GM23248 (cell line): ENCODE results near the gene HARS2.

ENCODE experiments used
- EZH2 ChIP-seq: fragments of 200-600 bp; sonication (generic); IDR thresholded peaks from 2 replicates; pipeline ENCODE4 v1.6.1; 2018; ENCODE audit warnings: antibody characterized with exemption, mild to moderate bottlenecking; ENCODE audit not compliant: insufficient read depth, poor library complexity, severe bottlenecking
- EZH2phosphoT487 ChIP-seq: fragments of 200-600 bp; sonication (generic); IDR thresholded peaks from 2 replicates; pipeline ENCODE4 v1.6.1; 2018; ENCODE audit warnings: antibody characterized with exemption, moderate library complexity, mild to moderate bottlenecking, low read depth; ENCODE audit not compliant: insufficient read depth

DNA sequence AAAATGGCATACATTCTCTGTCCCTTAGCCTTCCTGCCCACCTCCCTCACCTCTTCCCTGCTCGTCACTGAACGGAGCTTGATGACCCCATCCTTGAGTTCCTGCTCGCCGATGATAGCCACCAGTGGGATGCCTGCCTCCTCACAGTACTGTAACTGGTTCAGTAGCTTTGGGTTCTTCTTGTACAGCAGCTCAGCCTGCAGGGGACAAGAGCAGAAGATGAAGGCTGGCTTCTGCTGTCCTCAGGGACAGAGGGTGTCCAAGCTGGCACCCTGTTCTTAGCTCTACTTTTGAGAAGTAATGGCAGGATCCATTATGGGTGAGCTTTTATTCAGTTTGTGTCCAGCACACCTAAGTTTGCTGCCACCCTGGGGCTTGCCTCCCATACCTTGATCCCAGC is 16.6 kb upstream of the HARS2 start:
- TF ChIP-seq EZH2: no peak
- no peak for TF ChIP-seq EZH2phosphoT487
